SH-SY5Y (cell line): ENCODE results near the gene PANK3.
A peak's percentile ranks its signal among the peaks of the same experiment; 100 is the strongest.

Source experiments
- GATA2 ChIP-seq: IDR thresholded peaks from 2 replicates; pipeline ENCODE4 v1.6.1; 2011; ENCODE audit warnings: mild to moderate bottlenecking, low read depth, low read length
- GATA3 ChIP-seq: IDR thresholded peaks from 2 replicates; pipeline ENCODE4 v1.6.1; 2011; ENCODE audit warnings: low read depth, mild to moderate bottlenecking, low read length, moderate library complexity

Gene PANK3

GRCh38 chr5:168604436-168604835, 25.3 kb upstream of the PANK3 start:
- no peak for TF ChIP-seq GATA2
- TF ChIP-seq GATA3 = no peak

GRCh38 chr5:168603746-168604145, 24.6 kb upstream of the PANK3 start:
- TF ChIP-seq GATA2 = no peak
- TF ChIP-seq GATA3 = no peak

- TF ChIP-seq GATA3 (no peak), GATA2 (no peak)
These were observed 23.3 kb upstream of the PANK3 start for GRCh38 chr5:168602517-168602916.

GRCh38 chr5:168601972-168602371, 22.8 kb upstream of the PANK3 start:
- TF ChIP-seq GATA3 (no peak), GATA2 (no peak)

- TF ChIP-seq GATA3 (peak; percentile 62), GATA2 (peak; percentile 93)
These were observed 21.2 kb upstream of the PANK3 start for GRCh38 chr5:168600409-168600808.

GRCh38 chr5:168599826-168600225, 20.7 kb upstream of the PANK3 start:
- no peak for TF ChIP-seq GATA2
- no peak for TF ChIP-seq GATA3

DNA sequence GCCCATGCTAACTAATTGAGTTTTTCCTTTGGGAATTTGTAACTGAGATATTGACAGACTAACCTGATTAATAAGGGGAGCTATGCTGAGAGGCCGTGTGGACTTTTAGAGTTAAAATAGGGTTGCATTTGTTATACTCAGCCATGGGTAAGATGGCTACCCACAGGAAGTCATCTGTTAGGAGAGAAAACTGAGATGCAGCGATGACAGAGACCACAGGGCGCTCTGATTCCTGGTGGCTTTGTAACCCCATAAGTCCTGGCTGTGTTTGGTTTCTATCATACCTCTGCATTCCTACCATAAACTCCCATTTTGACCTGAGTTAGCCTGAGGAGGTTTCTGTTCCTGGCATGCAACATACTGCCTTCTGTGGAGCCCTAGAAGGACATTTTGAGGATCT, 19.5 kb upstream of the PANK3 start:
- TF ChIP-seq GATA3 = no peak
- TF ChIP-seq GATA2 = no peak

- TF ChIP-seq GATA3 = no peak
- TF ChIP-seq GATA2 = no peak
These were observed 17.8 kb upstream of the PANK3 start for GRCh38 chr5:168596927-168597326.

GRCh38 chr5:168592014-168592368, 12.8 kb upstream of the PANK3 start:
- no peak for TF ChIP-seq GATA2
- no peak for TF ChIP-seq GATA3

GRCh38 chr5:168591302-168592013, 12.3 kb upstream of the PANK3 start:
- TF ChIP-seq GATA3 (no peak), GATA2 (no peak)

GRCh38 chr5:168590666-168591065, 11.5 kb upstream of the PANK3 start:
- no peak for TF ChIP-seq GATA3

- TF ChIP-seq GATA3 (no peak), GATA2 (no peak)
These were observed 8.8 kb upstream of the PANK3 start for GRCh38 chr5:168587987-168588386.

- no peak for TF ChIP-seq GATA3
- TF ChIP-seq GATA2 = no peak; the same call in 1 of the 2 replicates
These were observed 6.1 kb upstream of the PANK3 start for GRCh38 chr5:168585119-168585856.

- TF ChIP-seq GATA2 (no peak), GATA3 (no peak)
These were observed 4.7 kb upstream of the PANK3 start for GRCh38 chr5:168583742-168584482.

DNA sequence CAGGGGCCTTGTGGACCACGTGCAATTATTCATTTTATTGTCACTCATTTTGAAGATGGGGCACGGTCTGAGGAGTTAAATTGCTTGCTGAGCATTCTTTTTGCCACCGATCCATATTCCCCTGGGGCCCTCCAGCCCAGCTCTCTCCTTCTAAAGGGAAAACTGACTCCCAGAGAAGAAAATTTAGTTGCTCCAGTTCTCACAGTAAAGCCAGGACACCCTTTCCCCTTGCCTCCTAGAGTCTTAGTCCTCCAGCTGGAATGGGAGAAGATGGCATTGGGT, 1.0 kb upstream of the PANK3 start:
- TF ChIP-seq GATA3 (no peak), GATA2 (no peak)
